ENCODE results near the gene MLKL. TPM values are rescaled to one million over a fixed set of nuclear protein-coding genes. Genes with fewer than 3 reads are reported as not detected.

MLKL gene
- polyA plus RNA-seq, 3 donors: 33.6 to 136 (median 37.8) TPM

DNA sequence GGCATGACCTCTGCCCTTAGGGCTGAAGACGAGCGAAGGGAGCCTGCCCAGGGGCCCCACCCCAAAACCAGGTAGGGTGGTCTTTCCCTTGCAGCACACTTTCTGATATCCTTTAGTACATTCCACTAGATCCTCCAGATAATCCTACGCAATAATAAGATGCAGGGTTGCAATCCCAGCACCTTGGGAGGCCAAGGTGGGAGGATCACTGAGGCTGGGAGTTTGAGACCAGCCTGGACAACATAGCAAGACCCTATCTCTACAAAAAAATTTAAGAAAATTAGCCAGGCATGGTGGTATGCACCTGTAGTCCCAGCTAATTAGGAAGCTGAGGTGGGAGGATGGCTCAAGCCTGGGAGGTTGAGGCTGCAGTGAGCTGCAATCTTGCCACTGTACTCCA lies 34.9 kb upstream of the MLKL start:
- H3K9me3 ChIP-seq (replicated peaks in 1 of 2; ENCODE audit: control insufficient read depth in 1 of 2, insufficient read depth in 1 of 2, low read length in 2 of 2): no peaks in the 10 kb centered on the region
- H3K27me3 Mint-ChIP-seq (ENCODE audit: low read depth in 3 of 3): peaks cover 4 to 14% (median 11%) of the 10 kb centered on the region in 3 donors
- H3K4me1 ChIP-seq (ENCODE audit: control insufficient read depth in 1 of 2, insufficient read depth in 2 of 2, low read length in 2 of 2): no peaks in the 10 kb centered on the region
- H3K4me1 Mint-ChIP-seq: no peaks in the 10 kb centered on the region
- intact Hi-C loops (cut with micrococcal nuclease): no loop called here
- H3K79me2 ChIP-seq (ENCODE audit: insufficient read depth, low read length): no peaks in the 10 kb centered on the region
- no peaks in the 10 kb centered on the region for H3K27me3 ChIP-seq (ENCODE audit: control insufficient read depth in 2 of 2, insufficient read depth in 2 of 2, low read length in 2 of 2)
- no peaks in the 10 kb centered on the region for H3K9me3 Mint-ChIP-seq
- H3K4me2 ChIP-seq (replicated peaks; ENCODE audit: extremely low read depth, low read length, poor library complexity, severe bottlenecking): no peak overlapping the region
- H3K36me3 ChIP-seq (replicated peaks in 1 of 2; ENCODE audit: control insufficient read depth in 1 of 2, insufficient read depth in 2 of 2, low read length in 2 of 2): no peaks in the 10 kb centered on the region
- DNase-seq: no peak
- TF ChIP-seq, protein P1, sequence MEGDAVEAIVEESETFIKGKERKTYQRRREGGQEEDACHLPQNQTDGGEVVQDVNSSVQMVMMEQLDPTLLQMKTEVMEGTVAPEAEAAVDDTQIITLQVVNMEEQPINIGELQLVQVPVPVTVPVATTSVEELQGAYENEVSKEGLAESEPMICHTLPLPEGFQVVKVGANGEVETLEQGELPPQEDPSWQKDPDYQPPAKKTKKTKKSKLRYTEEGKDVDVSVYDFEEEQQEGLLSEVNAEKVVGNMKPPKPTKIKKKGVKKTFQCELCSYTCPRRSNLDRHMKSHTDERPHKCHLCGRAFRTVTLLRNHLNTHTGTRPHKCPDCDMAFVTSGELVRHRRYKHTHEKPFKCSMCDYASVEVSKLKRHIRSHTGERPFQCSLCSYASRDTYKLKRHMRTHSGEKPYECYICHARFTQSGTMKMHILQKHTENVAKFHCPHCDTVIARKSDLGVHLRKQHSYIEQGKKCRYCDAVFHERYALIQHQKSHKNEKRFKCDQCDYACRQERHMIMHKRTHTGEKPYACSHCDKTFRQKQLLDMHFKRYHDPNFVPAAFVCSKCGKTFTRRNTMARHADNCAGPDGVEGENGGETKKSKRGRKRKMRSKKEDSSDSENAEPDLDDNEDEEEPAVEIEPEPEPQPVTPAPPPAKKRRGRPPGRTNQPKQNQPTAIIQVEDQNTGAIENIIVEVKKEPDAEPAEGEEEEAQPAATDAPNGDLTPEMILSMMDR (IDR thresholded peaks at IDR 0.05): no peak
- no peak overlapping the region for H2AFZ ChIP-seq (ENCODE audit: insufficient read depth, low read depth, low read length, poor library complexity, severe bottlenecking)
- WGBS (ENCODE audit: insufficient coverage): 92% methylated on average over 2 of the region's 3 CpGs
- no peak overlapping the region for H3K27ac Mint-ChIP-seq
- H3K27ac ChIP-seq (ENCODE audit: low read depth in 1 of 2, low read length in 2 of 2): no peak overlapping the region
- no peak overlapping the region for H3K9ac ChIP-seq (ENCODE audit: insufficient read depth, low read length, poor library complexity, severe bottlenecking)
- no peak overlapping the region for H3K4me3 ChIP-seq (replicated peaks in 1 of 3; ENCODE audit: low read depth in 2 of 3, low read length in 3 of 3)
- H3K4me3 Mint-ChIP-seq: no peak overlapping the region
- no peaks in the 10 kb centered on the region for H3K36me3 Mint-ChIP-seq
- H4K20me1 ChIP-seq (ENCODE audit: insufficient read depth, low read length): no peaks in the 10 kb centered on the region

DNA sequence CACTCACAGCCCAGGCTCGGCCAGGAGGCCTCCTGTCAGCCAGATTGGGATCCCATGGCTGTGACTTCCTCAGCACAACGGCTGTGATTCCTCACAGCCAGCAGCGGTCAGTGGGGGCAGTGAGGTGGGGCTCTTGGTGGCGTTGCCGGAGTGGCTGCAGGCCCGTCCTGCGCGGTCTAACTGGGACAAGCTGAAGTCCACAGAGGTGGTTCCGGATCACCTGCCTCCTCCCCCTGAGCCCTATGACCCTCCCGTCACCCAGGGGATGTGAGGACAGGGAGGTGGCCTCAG lies 34.4 kb upstream of the MLKL start:
- H2AFZ ChIP-seq (ENCODE audit: insufficient read depth, low read depth, low read length, poor library complexity, severe bottlenecking): no peak overlapping the region

More for the DNA sequence above, 34.4 kb upstream of the MLKL start:
- TF ChIP-seq, protein P1 (IDR thresholded peaks at IDR 0.05): no peak
- Histone ChIP-seq H3K4me1 (ENCODE audit: control insufficient read depth in 1 of 2, insufficient read depth in 2 of 2, low read length in 2 of 2) (no peaks in the 10 kb centered on the region), H3K36me3 (replicated peaks in 1 of 2; ENCODE audit: control insufficient read depth in 1 of 2, insufficient read depth in 2 of 2, low read length in 2 of 2) (no peaks in the 10 kb centered on the region), H3K27me3 (ENCODE audit: control insufficient read depth in 2 of 2, insufficient read depth in 2 of 2, low read length in 2 of 2) (no peaks in the 10 kb centered on the region), H4K20me1 (ENCODE audit: insufficient read depth, low read length) (no peaks in the 10 kb centered on the region), H3K79me2 (ENCODE audit: insufficient read depth, low read length) (no peaks in the 10 kb centered on the region), H3K9ac (ENCODE audit: insufficient read depth, low read length, poor library complexity, severe bottlenecking) (no peak overlapping the region), H3K27ac (ENCODE audit: low read depth in 1 of 2, low read length in 2 of 2) (no peak overlapping the region), H3K4me2 (replicated peaks; ENCODE audit: extremely low read depth, low read length, poor library complexity, severe bottlenecking) (no peak overlapping the region), H3K4me3 (replicated peaks in 1 of 3; ENCODE audit: low read depth in 2 of 3, low read length in 3 of 3) (no peak overlapping the region), H3K9me3 (replicated peaks in 1 of 2; ENCODE audit: control insufficient read depth in 1 of 2, insufficient read depth in 1 of 2, low read length in 2 of 2) (no peaks in the 10 kb centered on the region)
- Mint-ChIP-seq H3K36me3 (no peaks in the 10 kb centered on the region), H3K27me3 (ENCODE audit: low read depth in 3 of 3) (peaks cover 4 to 14% (median 9%) of the 10 kb centered on the region in 3 donors), H3K4me1 (no peaks in the 10 kb centered on the region), H3K27ac (no peak overlapping the region), H3K9me3 (no peaks in the 10 kb centered on the region), H3K4me3 (no peak overlapping the region)
- no peak for DNase-seq
- intact Hi-C loops (cut with micrococcal nuclease): no loop called here
- WGBS (ENCODE audit: insufficient coverage): 79% methylated on average over 3 of the region's 10 CpGs
